Measurements from ENCODE around the gene SCT. TPM values are rescaled to one million over a fixed set of nuclear protein-coding genes. Genes with fewer than 3 reads are reported as not detected.

Gene SCT
- total and polyA plus RNA-seq, 8 donors = 0.58 to 0.69 TPM; not detected in 6

GRCh38 chr11:587546-587945, 39.4 kb downstream of the SCT start:
- FAIRE-seq = no peak
- H3K9me3 ChIP-seq = no peaks in the 10 kb centered on the region
- 79 to 81% methylated on average over 8 of the region's 8 CpGs for WGBS, 2 donors

GRCh38 chr11:586376-587316, 40.3 kb downstream of the SCT start:
- intact Hi-C loops (cut with DNase I) = no loop called here
- no peak for TF ChIP-seq CTCF (IDR thresholded peaks at IDR 0.05)
- H3K9me3 ChIP-seq = no peaks in the 10 kb centered on the region
- DNase-seq = peak in 2 of 6 donors; percentile 13 to 52
- no peak for FAIRE-seq
- no peaks in the 10 kb centered on the region for H3K4me1 ChIP-seq
- no peak overlapping the region for H3K4me3 ChIP-seq
- no peaks in the 10 kb centered on the region for H3K27me3 ChIP-seq
- no peak for ATAC-seq
- H3K36me3 ChIP-seq = peaks cover 0 to 35% (median 12%) of the 10 kb centered on the region in 3 donors
- 86 to 87% methylated on average over 32 of the region's 32 CpGs for WGBS, 2 donors
- no peak overlapping the region for H3K27ac ChIP-seq

More at GRCh38 chr11:587546-587945, 39.4 kb downstream of the SCT start:
- Histone ChIP-seq H3K4me1 (no peaks in the 10 kb centered on the region), H3K36me3 (peaks cover 0 to 40% (median 12%) of the 10 kb centered on the region in 3 donors), H3K27ac (peak overlapping the region in 1 of 4 donors; percentile 12), H3K27me3 (no peaks in the 10 kb centered on the region), H3K4me3 (no peak overlapping the region)
- ATAC-seq (peak in 1 of 4 donors; percentile 12), DNase-seq (peak in 1 of 6 donors; percentile 25)
- TF ChIP-seq CTCF (IDR thresholded peaks at IDR 0.05) = no peak
- intact Hi-C loops (cut with DNase I) = no loop called here

- DNase-seq (peak in 1 of 6 donors; percentile 60), FAIRE-seq (no peak), ATAC-seq (no peak)
- no peak overlapping the region for H3K4me3 ChIP-seq
- H3K36me3 ChIP-seq = peaks cover 0 to 21% (median 12%) of the 10 kb centered on the region in 3 donors
- H3K27ac ChIP-seq = no peak overlapping the region
- intact Hi-C loops (cut with DNase I) = no loop called here
- peaks cover 7 to 14% (median 11%) of the 10 kb centered on the region in 3 donors for H3K4me1 ChIP-seq
- 88 to 90% methylated on average over 10 of the region's 10 CpGs for WGBS, 2 donors
- H3K9me3 ChIP-seq = no peaks in the 10 kb centered on the region
- TF ChIP-seq CTCF (IDR thresholded peaks at IDR 0.05) = no peak
- H3K27me3 ChIP-seq = no peaks in the 10 kb centered on the region
These were observed 42.7 kb downstream of the SCT start for GRCh38 chr11:584287-584686.

DNA sequence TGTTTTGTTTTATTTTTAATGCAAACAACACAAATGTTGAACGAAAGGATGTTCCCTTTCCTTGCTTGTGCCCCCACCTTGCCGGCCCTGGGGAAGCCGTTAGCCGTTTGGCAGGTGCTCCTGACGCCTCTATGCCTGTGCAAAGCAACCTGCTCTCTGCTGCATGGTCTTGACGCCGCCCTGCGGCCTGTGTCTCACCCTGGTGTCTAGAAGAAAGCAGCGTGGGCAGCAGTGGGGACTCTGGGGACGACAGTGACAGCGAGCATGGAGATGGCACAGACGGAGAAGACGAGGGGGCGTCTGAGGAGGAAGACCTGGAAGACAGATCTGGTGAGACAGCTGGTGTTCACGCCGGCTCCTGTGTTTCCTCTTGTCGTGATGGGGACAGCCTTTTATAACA, 45.2 kb downstream of the SCT start:
- no peaks in the 10 kb centered on the region for H3K27me3 ChIP-seq
- no peaks in the 10 kb centered on the region for H3K9me3 ChIP-seq
- no peak overlapping the region for H3K27ac ChIP-seq
- intact Hi-C loops (cut with DNase I) = no loop called here
- 76 to 82% methylated on average over 17 of the region's 17 CpGs for WGBS, 2 donors
- DNase-seq = peak in 1 of 6 donors; percentile 58
- FAIRE-seq = no peak
- H3K36me3 ChIP-seq = peaks cover 0 to 12% (median 5%) of the 10 kb centered on the region in 3 donors
- H3K4me1 ChIP-seq = peaks cover 22 to 33% (median 28%) of the 10 kb centered on the region in 3 donors
- TF ChIP-seq CTCF (IDR thresholded peaks at IDR 0.05) = no peak
- ATAC-seq = no peak
- no peak overlapping the region for H3K4me3 ChIP-seq

All from pancreas (tissue), 10 donors.